Jurkat, Clone E6-1 (cell line): ENCODE data around the gene CUTC.
A peak's percentile ranks its signal among the peaks of the same experiment; 100 is the strongest.
"Not testable (repeated sequence)": the region's sequence is repeated elsewhere in the genome, so short reads cannot be mapped to it uniquely, and the experiment has no call there.

Experiments used
- DNase-seq: peaks from one replicate; pipeline ENCODE4 v3.0.0-alpha.2; 2011; ENCODE audit warnings: low read depth, low spot score
- H3K4me3 ChIP-seq: 2 replicates; pipeline ENCODE4 v1.5.1; 2011; ENCODE audit warnings: mild to moderate bottlenecking, low read length, control low read depth, moderate library complexity

CUTC gene

DNA sequence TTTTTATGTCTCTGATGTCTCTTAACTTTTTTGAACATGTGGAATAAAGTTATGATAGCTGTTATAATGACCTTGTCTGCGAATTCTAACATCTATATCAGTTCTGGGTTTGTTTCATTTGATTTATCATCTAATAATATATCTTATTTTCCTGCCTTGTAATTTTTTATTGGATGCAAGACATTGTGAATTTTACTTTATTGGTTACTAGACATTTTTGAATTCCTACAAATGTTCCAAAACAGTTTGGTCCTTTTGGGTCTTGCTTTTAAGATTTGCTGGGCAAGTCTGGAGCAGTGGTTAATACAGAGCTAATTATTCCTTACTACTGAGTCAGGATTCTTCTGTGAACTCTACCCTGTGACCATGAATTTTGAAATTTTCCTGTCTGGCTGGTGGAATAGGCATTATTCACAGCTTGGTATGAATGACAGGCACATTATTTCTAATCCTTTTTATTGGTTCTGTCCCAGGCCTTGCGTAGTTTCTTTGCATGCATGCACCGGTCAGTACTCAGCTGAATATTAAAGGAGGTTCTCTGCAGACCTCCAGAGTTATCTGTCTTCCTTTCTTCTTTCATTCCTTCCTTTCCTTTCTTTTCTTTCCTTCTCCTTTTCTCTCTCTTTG lies 9.0 kb downstream of the CUTC start:
- H3K4me3 ChIP-seq, result no peak overlapping the region
- DNase-seq, result no peak

DNA sequence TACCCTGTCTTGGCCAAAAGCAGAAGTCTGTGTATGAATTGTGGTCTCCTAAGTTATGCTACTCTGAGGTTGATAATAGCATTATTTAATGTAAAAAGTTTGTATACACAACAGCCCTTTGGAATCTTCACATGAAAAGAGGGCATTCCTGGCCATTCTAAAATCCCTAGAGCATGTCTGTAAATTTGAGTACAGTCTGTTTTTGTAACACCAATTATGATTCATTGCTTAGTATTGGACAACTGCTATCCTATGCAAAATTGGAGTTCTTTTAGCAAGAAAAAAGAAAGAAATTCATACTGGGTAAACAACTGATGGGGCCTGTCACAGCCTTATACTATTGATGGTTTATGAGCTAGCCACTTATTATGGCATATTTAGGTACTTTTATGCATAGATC lies 10.2 kb downstream of the CUTC start:
- H3K4me3 ChIP-seq, result no peak overlapping the region
- DNase-seq, result no peak

DNA sequence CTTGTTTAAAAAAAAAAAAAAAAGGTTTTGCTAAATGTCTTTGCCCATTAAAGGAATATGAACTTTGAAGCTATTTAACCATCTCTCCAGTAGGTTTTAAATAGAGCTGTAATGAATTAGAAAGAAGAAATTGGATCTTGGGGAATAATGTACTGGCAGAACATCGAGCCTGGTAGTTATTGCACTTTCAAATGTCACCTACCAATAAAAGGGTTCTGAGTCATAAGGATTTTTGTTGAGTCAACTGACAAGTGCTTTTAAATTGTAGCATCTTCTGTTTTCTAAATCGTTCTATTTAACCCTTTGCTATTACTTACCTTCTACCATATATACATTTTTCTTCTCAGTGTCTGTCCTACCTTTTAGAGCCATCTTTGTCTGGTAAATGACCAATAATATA lies 10.7 kb downstream of the CUTC start:
- DNase-seq, result no peak

DNA sequence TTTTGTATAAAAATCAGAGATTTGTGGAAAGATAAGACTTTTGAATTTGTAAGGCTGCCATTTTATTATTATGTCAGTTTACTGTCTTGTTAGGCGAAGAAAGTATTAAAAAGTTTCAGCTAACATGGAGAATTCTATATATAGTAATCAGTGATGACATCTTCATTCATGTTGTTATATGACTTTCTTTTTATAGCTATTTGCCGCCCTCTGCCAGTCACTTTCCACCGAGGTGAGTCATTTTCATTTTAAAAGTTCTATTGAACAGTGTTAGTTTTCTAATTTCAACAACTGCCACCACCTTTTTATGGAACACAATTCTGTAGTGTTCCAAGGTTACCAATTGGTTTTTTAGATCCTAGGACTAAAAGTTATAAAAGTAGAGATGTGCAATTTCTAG lies 11.8 kb downstream of the CUTC start:
- no peak overlapping the region for H3K4me3 ChIP-seq
- no peak for DNase-seq

More for the DNA sequence above, 10.7 kb downstream of the CUTC start:
- H3K4me3 ChIP-seq, result no peak overlapping the region

DNA sequence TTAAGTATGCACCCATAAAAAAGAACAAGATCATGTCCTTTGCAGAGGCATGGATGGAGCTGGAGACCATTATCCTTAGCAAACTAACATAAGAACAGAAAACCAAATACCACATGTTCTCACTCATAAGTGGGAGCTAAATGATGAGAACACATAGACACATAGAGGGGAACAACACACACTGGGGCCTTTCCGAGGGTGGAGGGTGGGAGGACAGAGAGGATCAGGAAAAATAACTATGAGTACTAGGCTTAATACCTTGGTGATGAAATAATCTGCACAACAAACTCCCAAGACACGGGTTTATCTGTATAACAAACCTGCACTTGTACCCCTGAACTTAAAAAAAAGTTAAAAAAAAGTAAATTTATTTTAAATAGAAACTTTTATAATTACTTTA lies 14.1 kb downstream of the CUTC start:
- not testable (repeated sequence) for DNase-seq, H3K4me3 ChIP-seq

DNA sequence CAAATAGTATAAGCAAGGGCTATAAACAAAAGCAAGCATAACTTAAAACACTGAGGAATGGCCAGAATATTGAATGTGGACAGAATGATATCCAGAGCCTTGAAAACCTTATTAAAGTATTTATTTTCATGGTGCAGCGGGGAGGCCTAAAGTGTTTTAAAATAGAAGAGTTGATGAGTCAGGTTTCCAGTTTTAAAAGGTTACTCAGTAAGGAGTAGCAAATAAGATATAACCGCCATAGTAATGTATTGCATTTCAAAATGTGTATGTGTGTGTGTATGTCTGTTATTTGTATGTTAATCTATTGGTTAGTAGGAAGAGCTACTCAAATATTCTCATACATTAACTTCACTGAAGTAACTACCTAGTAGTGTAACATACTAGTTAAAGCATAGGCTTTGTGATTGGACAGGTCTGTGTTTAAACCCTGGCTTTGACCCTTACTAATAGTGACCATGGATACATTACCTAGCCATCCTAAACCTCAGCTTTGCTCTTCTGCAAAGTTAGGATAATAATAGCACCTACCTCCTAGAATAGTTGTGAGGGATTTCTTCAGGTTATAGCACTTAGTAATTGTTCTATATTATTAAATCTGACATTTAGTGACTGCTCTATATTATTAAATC lies 16.9 kb downstream of the CUTC start:
- no peak overlapping the region for H3K4me3 ChIP-seq
- DNase-seq, result no peak

DNA sequence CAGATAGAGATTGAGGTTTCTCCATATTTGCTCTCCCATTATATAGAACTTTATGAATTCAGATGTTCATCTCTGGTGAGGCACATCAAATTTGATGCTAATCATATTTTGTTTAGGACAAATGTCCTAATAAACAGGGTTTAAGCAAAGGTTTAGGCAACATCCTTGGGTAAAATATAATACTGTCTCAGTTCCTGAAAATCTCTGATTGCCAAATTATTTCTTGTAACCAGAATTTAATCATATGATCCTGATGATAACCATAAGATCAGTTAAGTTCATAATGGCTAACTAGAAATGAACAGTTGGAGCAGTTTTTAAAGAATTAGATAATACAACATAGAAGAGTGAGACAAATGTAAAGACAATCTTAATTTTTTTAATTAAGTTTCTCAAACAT lies 18.6 kb downstream of the CUTC start:
- no peak for DNase-seq
- H3K4me3 ChIP-seq, result no peak overlapping the region

DNA sequence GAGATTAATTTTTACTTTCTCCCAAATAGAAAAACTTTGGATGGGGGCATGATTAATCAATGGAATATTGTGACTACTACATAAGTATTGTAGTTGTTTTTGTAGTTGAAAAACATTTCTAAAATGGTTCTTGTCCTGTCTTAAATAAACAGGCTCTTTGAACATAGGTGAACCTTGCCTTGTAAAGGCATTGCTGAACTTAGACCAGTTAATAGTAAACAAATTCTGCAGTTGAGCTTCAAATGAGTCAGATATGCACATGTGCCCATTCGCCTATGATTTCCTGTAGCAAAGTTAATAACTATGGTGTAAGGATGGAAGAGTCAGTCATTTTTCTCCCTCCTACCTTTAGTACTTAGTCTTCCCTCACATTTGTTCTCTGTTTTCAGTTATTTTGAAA lies 22.6 kb downstream of the CUTC start:
- H3K4me3 ChIP-seq, result no peak overlapping the region
- no peak for DNase-seq

DNA sequence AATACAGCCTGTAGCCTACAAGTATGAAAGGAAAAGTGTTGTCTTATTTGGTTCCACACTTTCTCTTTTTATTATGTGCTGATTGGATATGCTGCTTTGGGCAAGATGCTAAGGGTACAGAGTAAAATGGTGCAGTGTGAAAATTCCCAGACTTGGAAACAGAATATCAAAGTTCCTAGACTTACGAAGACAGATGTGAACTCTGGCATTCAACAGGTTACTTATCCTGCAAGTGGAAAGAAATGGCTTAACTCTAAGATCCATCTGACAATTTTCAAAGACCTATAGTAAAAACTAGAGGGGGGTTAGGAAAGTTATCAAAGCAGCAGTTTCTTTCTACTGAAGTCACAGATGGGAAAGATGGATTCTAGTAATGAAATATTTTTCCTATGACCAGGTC lies 24.1 kb downstream of the CUTC start:
- no peak for DNase-seq
- H3K4me3 ChIP-seq, result no peak overlapping the region

DNA sequence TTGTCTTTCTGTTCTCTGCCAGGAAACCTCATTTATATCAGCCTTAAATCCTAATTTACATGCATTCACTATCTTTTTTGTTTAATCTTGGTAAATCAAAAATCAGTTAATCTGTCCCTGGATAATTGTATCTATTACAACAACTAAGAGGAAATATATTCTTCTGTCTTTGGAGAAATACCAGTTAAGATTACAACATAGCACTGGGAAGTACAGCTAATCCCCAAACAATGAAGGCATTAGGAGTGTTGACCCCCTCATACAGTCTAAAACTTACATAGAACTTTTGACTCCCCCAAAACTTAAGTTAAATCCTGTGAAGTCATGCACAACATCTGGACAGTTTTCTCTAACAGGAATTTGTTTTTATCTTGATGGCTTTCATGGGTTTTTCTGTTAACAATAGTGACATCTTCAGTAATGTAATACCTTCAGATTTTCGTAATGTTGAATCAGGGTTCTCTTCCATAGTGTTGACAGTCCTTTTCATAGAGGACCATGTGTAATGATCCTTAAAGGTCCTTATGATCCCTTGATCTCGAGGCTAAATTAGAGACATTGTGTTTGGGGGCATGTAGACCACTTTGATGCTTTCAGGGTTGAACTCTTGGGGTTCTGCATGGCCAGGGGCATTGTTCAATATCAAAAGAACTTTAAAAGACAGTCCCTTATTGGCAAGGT lies 26.3 kb downstream of the CUTC start:
- no peak overlapping the region for H3K4me3 ChIP-seq
- DNase-seq, result no peak

DNA sequence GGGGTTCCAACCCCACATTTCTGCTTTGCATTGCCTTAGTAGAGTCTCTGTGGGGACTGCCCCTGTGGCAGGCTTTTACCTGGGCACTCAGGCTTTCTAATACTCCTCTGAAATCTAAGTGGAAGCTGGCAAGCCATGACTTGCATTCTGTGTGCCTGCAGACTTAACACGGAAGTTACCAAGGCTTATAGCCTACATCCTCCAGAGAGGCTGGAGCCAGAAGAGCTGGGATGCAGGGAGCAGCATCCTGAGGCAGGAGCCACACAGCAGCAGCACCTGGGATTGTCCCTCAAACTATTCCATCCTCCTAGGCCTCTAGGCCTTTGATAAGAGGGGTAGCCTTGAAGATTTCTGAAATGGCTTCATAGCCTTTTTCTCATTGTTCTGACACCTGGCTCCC lies 28.3 kb downstream of the CUTC start:
- DNase-seq, result no peak
- H3K4me3 ChIP-seq, result no peak overlapping the region

DNA sequence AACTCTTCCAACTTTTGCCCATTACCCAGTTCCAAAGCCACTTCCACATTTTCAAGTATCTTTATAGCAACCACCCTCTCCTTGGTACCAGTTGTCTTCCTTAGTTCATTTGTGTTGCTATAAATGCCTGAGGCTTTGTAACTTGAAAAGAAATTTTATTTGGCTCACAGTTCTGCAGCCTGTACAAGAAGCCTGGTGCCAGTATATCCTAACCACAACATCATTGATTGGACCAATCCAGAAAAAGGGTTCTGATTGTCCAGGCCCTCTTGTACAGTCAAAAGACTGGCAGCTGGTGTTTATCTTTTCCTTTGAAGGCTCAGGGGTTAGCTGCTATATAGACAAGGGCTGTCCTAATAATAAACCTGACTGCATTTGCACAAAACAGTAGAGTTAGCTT lies 29.3 kb downstream of the CUTC start:
- no peak overlapping the region for H3K4me3 ChIP-seq
- DNase-seq, result no peak

DNA sequence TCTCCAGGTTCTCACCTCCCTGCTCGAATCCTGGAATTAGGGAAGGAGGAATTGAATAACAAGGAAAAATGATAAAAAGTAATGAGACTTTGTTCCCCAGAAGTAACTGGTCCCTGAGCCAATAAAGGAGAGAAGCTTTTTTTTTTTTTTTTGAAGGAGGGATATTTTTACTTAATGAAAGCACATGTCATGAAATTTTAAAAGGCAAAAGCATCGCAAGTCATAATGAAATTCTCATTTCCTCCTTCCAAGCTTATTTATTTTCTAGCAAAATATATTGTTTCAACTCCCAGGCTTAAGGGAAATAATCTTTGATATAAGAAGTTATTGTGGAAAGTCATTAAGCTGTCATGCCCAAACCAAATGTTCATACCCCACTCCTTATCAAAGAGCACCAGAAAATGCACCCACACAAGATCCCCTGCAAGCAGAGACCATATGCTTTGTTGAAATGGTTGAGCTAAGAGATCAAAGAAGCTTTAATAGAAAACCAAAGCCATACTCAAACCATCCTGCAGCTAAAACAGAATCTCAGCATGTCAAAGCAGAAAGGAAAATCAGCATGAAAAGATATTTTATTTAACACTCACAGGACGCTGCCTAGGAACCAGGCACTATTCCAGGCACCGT lies 33.8 kb downstream of the CUTC start:
- no peak overlapping the region for H3K4me3 ChIP-seq
- DNase-seq, result peak; percentile 14

DNA sequence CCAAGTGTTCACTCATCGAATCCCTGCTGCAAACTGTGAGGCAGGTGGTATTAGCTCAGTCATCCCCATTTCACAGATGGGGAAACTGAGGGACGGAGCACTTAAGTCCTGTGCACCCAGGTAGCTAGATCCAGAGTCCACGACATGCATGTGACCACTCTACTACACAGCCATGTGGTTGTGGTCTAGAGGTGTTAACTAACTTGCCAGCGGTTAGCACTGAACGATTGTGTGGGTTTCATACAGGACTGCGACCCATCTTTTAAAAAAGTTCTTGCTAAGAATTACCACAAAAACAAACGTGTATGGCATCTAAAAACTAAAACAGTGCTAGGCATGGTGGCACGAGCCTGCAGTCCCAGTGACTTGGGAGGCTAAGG lies 34.3 kb downstream of the CUTC start:
- peak; percentile 29 for DNase-seq
- H3K4me3 ChIP-seq, result no peak overlapping the region

DNA sequence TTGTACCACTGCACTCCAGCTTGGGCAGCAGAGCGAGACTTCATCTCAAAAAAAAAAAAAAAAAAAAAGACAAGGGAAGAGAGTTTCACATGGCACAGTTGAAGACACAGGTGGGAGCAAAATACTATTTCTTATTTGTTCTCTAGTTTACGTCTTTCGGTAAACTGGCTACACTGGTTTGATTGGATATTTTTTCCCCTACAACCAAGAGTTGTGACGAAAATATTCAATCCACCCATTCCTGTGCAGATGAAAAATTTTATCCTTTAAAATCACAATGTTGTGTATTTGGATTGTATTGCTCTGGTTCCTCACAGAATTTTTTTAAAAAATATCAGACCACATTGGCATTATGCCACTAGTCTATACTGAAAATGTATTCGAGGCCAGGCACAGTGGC lies 35.9 kb downstream of the CUTC start:
- DNase-seq, result no peak
- H3K4me3 ChIP-seq, result no peak overlapping the region

DNA sequence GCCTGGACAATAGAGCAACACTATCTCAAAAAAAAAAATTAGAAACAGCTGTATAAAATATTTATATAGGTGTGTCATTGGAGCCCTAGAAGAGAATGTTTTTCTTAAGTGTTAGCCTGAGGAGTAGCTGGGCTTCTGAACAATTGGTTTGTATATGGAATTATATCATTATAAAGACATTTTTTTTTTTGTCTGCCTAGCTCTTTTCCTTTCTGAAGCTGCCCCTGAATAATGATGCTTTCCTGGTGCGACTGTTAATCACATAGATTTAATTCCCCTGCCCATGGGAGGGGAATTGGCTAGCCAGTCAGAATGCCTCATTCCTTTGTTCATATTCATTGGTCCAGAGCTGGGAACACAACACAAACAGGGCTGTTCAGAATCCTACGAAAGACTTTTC lies 36.5 kb downstream of the CUTC start:
- DNase-seq, result no peak
- no peak overlapping the region for H3K4me3 ChIP-seq

DNA sequence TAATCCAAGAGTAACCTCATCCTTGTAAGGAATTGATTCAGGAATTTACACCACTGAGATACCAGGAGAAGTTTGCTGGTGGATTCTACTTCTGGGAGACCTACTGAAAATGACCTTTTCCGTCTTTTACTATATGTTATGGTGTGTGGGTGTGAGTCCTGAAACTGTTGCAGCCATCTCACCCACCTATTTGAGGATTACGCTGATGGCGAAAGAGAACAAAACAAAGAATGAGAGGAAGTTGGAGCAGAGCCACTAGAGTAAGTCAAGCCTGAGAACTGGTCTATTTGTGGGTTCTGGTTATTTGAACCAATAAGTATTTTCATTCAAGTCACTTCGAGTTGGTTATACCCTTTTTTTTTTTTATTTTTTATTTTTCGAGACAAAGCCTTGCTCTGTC lies 37.7 kb downstream of the CUTC start:
- DNase-seq, result no peak
- no peak overlapping the region for H3K4me3 ChIP-seq

DNA sequence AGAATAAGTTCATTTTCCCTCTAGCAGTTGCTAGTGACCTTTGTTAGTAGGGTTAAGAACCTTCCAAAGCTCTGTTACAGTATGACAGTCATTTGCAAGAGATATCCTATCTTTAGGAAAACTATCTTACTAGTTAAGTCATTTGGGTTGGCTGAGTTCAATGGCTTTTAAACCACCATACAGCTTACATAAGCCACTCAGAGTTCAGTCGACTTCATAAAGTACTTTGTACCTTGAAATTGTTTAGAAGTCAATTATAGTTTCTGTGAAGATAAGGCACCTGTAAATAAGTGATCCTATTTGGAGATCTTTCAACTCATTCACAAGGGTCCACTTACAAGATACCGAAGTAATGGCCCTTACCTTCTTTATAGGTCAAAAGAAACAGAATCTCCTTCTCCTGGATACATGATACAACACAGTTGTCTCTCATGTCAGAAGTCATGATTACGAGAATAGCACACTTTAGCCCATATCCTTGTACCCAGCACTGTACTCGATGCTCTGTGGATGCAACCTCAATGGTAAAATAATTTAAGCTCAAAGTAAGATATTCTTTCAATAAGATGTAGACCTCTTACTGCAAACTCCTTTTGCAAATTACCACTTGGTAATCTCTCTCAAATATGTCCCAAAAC lies 38.5 kb downstream of the CUTC start:
- no peak for DNase-seq
- H3K4me3 ChIP-seq, result no peak overlapping the region

DNA sequence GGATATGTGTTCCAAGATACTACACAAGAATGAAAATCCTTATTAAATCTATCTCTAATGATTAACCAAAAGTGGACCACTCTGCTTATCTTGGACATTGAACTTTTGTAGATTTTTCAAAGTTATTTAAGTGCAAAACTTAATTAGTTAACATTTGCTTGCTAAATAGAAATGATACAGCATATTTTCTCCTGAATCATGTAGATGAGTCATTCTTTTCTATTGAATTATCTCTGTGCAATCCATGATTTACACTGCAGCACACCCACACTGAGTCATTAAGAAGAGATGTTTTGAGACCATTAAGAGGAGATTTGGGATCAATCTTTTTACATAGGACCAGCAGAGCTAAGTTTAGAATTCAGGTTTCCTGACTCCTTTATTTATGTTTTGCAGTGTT lies 43.8 kb downstream of the CUTC start:
- no peak for DNase-seq
- no peak overlapping the region for H3K4me3 ChIP-seq
